SK-N-SH (cell line): ENCODE data around the gene ALOX15. TPM values are rescaled to one million over a fixed set of nuclear protein-coding genes. Genes with fewer than 3 reads are reported as not detected.

ENCODE experiments used
- CTCF ChIA-PET: fragments of 300-600, 350-600 bp; formaldehyde crosslinking; extraction: SDS; loops from one replicate; lab custom pipeline; 2021; lab: Yijun Ruan, JAX
- POLR2A ChIA-PET: fragments of 350-600 bp; sonication (Branson Sonifier 250); formaldehyde crosslinking; extraction: SDS; loops from one replicate; lab custom pipeline; 2020; ENCODE audit warnings: antibody characterized with exemption, inconsistent platforms; lab: Yijun Ruan, JAX
- DNase-seq: peaks from one replicate; pipeline ENCODE4 v3.0.0; 2012
- H2AFZ ChIP-seq: fragments of 200-600 bp; sonication (generic); 2 replicates; pipeline ENCODE4 v1.8.1; 2016; ENCODE audit warnings: antibody characterized with exemption, mild to moderate bottlenecking, low read depth
- H3F3A ChIP-seq: fragments of 200-600 bp; sonication (generic); replicated peaks from 2 replicates; pipeline ENCODE3; 2016; ENCODE audit warnings: antibody characterized with exemption, mild to moderate bottlenecking; ENCODE audit not compliant: insufficient read depth
- H3K27ac ChIP-seq, 2 experiments: fragments of 200-500 bp in 1 of 2; fragments of 200-600 bp in 1 of 2; sonication (Bioruptor generic) in 1 of 2; sonication (generic), shearing (Covaris generic) in 1 of 2; 2 replicates each; pipeline versions ENCODE4 v1.5.1 to v1.6.1; 2014 to 2016; ENCODE audit warnings: low read depth in 2 of 2, inconsistent platforms in 1 of 2, low read length in 1 of 2, mild to moderate bottlenecking in 1 of 2, mixed read lengths in 1 of 2
- H3K27me3 ChIP-seq: fragments of 200-600 bp; sonication (generic), shearing (Covaris generic); 2 replicates; pipeline ENCODE4 v1.6.1; 2016; ENCODE audit warnings: mixed run types; ENCODE audit not compliant: insufficient read depth
- H3K36me3 ChIP-seq, 2 experiments: fragments of 200-500 bp in 1 of 2; fragments of 200-600 bp in 1 of 2; sonication (Bioruptor generic) in 1 of 2; sonication (generic) in 1 of 2; replicated peaks in 1 of 2; 2 replicates each; pipeline versions ENCODE3 to v1.5.1; 2014 to 2016; ENCODE audit warnings: low read length in 1 of 2, mild to moderate bottlenecking in 1 of 2; ENCODE audit not compliant: insufficient read depth in 2 of 2, control insufficient read depth in 1 of 2
- H3K4me1 ChIP-seq, 2 experiments: fragments of 200-500 bp in 1 of 2; fragments of 200-600 bp in 1 of 2; sonication (Bioruptor generic) in 1 of 2; sonication (generic), shearing (Covaris generic) in 1 of 2; 2 replicates each; pipeline versions ENCODE4 v1.5.1 to v1.6.1; 2014 to 2016; ENCODE audit warnings: low read depth in 1 of 2, low read length in 1 of 2, mixed run types in 1 of 2; ENCODE audit not compliant: insufficient read depth in 2 of 2, control insufficient read depth in 1 of 2
- H3K4me2 ChIP-seq: fragments of 200-600 bp; sonication (generic), shearing (Covaris generic); 2 replicates; pipeline ENCODE4 v1.6.1; 2017; ENCODE audit warnings: mixed run types
- H3K4me3 ChIP-seq, 2 experiments: fragments of 200-500 bp in 1 of 2; fragments of 200-600 bp in 1 of 2; sonication (Bioruptor generic) in 1 of 2; sonication (generic), shearing (Covaris generic) in 1 of 2; 2 replicates each; pipeline versions ENCODE4 v1.5.1 to v1.8.1; 2014 to 2016; ENCODE audit warnings: low read depth in 2 of 2, inconsistent platforms in 1 of 2, low read length in 1 of 2, mild to moderate bottlenecking in 1 of 2, mixed read lengths in 1 of 2, moderate library complexity in 1 of 2
- H3K79me2 ChIP-seq: fragments of 200-600 bp; sonication (generic); 2 replicates; pipeline ENCODE4 v1.8.1; 2017; ENCODE audit warnings: mild to moderate bottlenecking; ENCODE audit not compliant: insufficient read depth
- H3K9ac ChIP-seq: fragments of 200-600 bp; sonication (generic); 2 replicates; pipeline ENCODE4 v1.6.1; 2017; ENCODE audit warnings: mixed run types
- H3K9me2 ChIP-seq: fragments of 200-600 bp; sonication (generic); 2 replicates; pipeline ENCODE4 v1.6.1; 2017; ENCODE audit warnings: mixed run types
- H3K9me3 ChIP-seq: fragments of 200-600 bp; sonication (generic); 2 replicates; pipeline ENCODE4 v1.6.1; 2017; ENCODE audit warnings: mixed run types, mild to moderate bottlenecking, moderate library complexity
- H4K20me1 ChIP-seq: fragments of 200-600 bp; sonication (generic); 2 replicates; pipeline ENCODE4 v1.6.1; 2017; ENCODE audit warnings: mild to moderate bottlenecking, mixed run types; ENCODE audit not compliant: insufficient read depth
- ELF1 ChIP-seq: IDR thresholded peaks from 2 replicates; pipeline ENCODE4 v1.4.0; 2012
- EP300 ChIP-seq, 2 experiments: IDR thresholded peaks; 2 replicates each; pipeline versions ENCODE4 v1.4.0 to v1.6.1; 2012; ENCODE audit warnings: borderline replicate concordance in 1 of 2, low read depth in 1 of 2, low read length in 1 of 2
- GABPA ChIP-seq: IDR thresholded peaks from 2 replicates; pipeline ENCODE4 v1.4.0; 2012; ENCODE audit warnings: low read depth, mild to moderate bottlenecking
- MEF2A ChIP-seq: IDR thresholded peaks from 2 replicates; pipeline ENCODE4 v1.4.0; 2012; ENCODE audit warnings: low read depth, borderline replicate concordance
- NFIC ChIP-seq: IDR thresholded peaks from 2 replicates; pipeline ENCODE4 v1.4.0; 2012; ENCODE audit warnings: borderline replicate concordance
- RXRA ChIP-seq: IDR thresholded peaks from 2 replicates; pipeline ENCODE4 v1.4.0; 2012; ENCODE audit warnings: low read depth, mild to moderate bottlenecking, borderline replicate concordance
- SMC3 ChIP-seq: IDR thresholded peaks from 2 replicates; pipeline ENCODE4 v1.6.1; 2012; ENCODE audit warnings: low read depth, low read length, improper control_type of control experiment
- TCF12 ChIP-seq: IDR thresholded peaks from 2 replicates; pipeline ENCODE4 v1.4.0; 2012
- TEAD4 ChIP-seq: IDR thresholded peaks from 2 replicates; pipeline ENCODE4 v1.4.0; 2012; ENCODE audit warnings: mild to moderate bottlenecking, borderline replicate concordance; ENCODE audit not compliant: insufficient read depth
- USF1 ChIP-seq: IDR thresholded peaks from 2 replicates; pipeline ENCODE4 v1.4.0; 2012; ENCODE audit warnings: low read depth, borderline replicate concordance
- WGBS: methylation state at CpG from one replicate; pipeline ENCODE4 v1.1.6; 2017; ENCODE audit warnings: low lambda C conversion rate; 5-methylcytosine and 5-hydroxymethylcytosine counted together
- polyA plus RNA-seq, 3 experiments: library from polyadenylated mRNA; depleted of rRNA; stranded (reverse); fragments of >200 nt; gene quantifications; 2 replicates each; pipeline ENCODE4 v1.2.3, GENCODE V29; 2012
- TF ChIP-seq, protein P1 (sequence below): fragments of 150-350 bp; IDR thresholded peaks from 2 replicates; pipeline ENCODE4 v1.6.1; 2016; ENCODE audit warnings: mild to moderate bottlenecking, low read depth, low read length
- TF ChIP-seq, protein P2 (sequence below): fragments of 150-350 bp; IDR thresholded peaks from 2 replicates; pipeline ENCODE4 v1.6.1; 2017; ENCODE audit warnings: antibody characterized with exemption, low read length, low read depth, borderline replicate concordance
- TF ChIP-seq, protein P3 (sequence below): IDR thresholded peaks from 2 replicates; pipeline ENCODE4 v1.4.0; 2012; ENCODE audit warnings: low read depth, borderline replicate concordance

The ALOX15 gene
- polyA plus RNA-seq, 1 of the 3 experiments (the other 2 are of a cell fraction), result not detected

GRCh38 chr17:4583206-4583605 is 58.3 kb downstream of the ALOX15 start (continued):
- TF ChIP-seq, protein P1, sequence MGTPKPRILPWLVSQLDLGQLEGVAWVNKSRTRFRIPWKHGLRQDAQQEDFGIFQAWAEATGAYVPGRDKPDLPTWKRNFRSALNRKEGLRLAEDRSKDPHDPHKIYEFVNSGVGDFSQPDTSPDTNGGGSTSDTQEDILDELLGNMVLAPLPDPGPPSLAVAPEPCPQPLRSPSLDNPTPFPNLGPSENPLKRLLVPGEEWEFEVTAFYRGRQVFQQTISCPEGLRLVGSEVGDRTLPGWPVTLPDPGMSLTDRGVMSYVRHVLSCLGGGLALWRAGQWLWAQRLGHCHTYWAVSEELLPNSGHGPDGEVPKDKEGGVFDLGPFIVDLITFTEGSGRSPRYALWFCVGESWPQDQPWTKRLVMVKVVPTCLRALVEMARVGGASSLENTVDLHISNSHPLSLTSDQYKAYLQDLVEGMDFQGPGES, result no peak
- TF ChIP-seq USF1, result no peak
- TF ChIP-seq TCF12, result no peak

- no peak overlapping the region for H3K9ac ChIP-seq
- peaks cover 0 to 12% of the 10 kb centered on the region in 2 experiments; a peak in 1 of 4 replicates for H3K4me1 ChIP-seq
- H3K9me3 ChIP-seq, result no peaks in the 10 kb centered on the region
- H3K27ac ChIP-seq, result no peak overlapping the region
- no peak overlapping the region for H2AFZ ChIP-seq
- no peaks in the 10 kb centered on the region for H3F3A ChIP-seq
- no peaks in the 10 kb centered on the region for H4K20me1 ChIP-seq
- POLR2A ChIA-PET, result no interaction called here
- CTCF ChIA-PET, result interaction anchor here (1.0 to 6.8 kb wide), 6 partner anchors 14 to 321 kb away, joined by 3 to 74 read pairs (median 5); no protein-coding TSS in a partner anchor
- no peaks in the 10 kb centered on the region for H3K9me2 ChIP-seq
- DNase-seq, result no peak
- H3K4me3 ChIP-seq, result no peak overlapping the region
- no peaks in the 10 kb centered on the region for H3K79me2 ChIP-seq
- no peaks in the 10 kb centered on the region for H3K36me3 ChIP-seq
- peaks cover 55% of the 10 kb centered on the region for H3K27me3 ChIP-seq
- 36% methylated on average over 7 of the region's 8 CpGs for WGBS
- no peak overlapping the region for H3K4me2 ChIP-seq
- TF ChIP-seq TEAD4, result no peak
- TF ChIP-seq SMC3, result no peak
- TF ChIP-seq RXRA, result no peak
These were observed 58.8 kb downstream of the ALOX15 start for GRCh38 chr17:4582691-4583090.

DNA sequence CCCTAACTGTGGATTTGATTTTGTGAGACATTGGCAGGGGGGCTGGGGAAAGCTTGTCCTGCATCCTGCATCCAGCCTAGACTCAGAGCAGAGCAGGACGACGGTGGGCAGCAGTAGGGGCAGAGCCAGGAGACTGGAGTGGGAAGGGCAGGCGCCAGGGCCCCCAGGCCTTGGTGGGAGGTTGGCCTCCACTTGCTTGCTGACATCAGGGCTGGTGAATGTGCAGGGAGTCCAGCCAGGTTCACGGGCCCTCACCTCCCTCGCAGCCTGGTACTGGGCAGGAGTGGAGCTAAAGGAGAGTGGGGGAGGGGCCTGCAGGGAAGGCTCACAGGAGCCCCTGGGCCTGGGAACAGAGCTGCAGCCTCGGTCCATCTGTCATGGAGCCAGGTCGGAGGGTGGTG is 59.4 kb downstream of the ALOX15 start:
- H3K9me3 ChIP-seq, result no peaks in the 10 kb centered on the region
- peaks cover 49% of the 10 kb centered on the region for H3K27me3 ChIP-seq
- H2AFZ ChIP-seq, result no peak overlapping the region
- no peaks in the 10 kb centered on the region for H3K36me3 ChIP-seq
- H3K4me3 ChIP-seq, result no peak overlapping the region
- no peaks in the 10 kb centered on the region for H3F3A ChIP-seq
- H3K79me2 ChIP-seq, result no peaks in the 10 kb centered on the region
- DNase-seq, result no peak
- H4K20me1 ChIP-seq, result no peaks in the 10 kb centered on the region
- ChIA-PET CTCF (interaction anchor here (1.0 to 6.8 kb wide), 4 partner anchors 14 to 321 kb away, joined by 3 to 74 read pairs (median 8); no protein-coding TSS in a partner anchor), POLR2A (no interaction called here)
- TF ChIP-seq RXRA (no peak), ELF1 (no peak), EP300 (IDR thresholded peaks at IDR 0.05; ENCODE audit: borderline replicate concordance in 1 of 2, low read depth in 1 of 2, low read length in 1 of 2) (no peak), TEAD4 (no peak), GABPA (no peak), MEF2A (no peak), NFIC (no peak)
- TF ChIP-seq, protein P2, sequence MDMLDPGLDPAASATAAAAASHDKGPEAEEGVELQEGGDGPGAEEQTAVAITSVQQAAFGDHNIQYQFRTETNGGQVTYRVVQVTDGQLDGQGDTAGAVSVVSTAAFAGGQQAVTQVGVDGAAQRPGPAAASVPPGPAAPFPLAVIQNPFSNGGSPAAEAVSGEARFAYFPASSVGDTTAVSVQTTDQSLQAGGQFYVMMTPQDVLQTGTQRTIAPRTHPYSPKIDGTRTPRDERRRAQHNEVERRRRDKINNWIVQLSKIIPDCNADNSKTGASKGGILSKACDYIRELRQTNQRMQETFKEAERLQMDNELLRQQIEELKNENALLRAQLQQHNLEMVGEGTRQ, result no peak
- TF ChIP-seq, protein P3, sequence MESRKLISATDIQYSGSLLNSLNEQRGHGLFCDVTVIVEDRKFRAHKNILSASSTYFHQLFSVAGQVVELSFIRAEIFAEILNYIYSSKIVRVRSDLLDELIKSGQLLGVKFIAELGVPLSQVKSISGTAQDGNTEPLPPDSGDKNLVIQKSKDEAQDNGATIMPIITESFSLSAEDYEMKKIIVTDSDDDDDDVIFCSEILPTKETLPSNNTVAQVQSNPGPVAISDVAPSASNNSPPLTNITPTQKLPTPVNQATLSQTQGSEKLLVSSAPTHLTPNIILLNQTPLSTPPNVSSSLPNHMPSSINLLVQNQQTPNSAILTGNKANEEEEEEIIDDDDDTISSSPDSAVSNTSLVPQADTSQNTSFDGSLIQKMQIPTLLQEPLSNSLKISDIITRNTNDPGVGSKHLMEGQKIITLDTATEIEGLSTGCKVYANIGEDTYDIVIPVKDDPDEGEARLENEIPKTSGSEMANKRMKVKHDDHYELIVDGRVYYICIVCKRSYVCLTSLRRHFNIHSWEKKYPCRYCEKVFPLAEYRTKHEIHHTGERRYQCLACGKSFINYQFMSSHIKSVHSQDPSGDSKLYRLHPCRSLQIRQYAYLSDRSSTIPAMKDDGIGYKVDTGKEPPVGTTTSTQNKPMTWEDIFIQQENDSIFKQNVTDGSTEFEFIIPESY, result no peak
- TF ChIP-seq, protein P1, result no peak
- H3K9ac ChIP-seq, result no peak overlapping the region
- H3K27ac ChIP-seq, result no peak overlapping the region
- H3K4me2 ChIP-seq, result no peak overlapping the region
- H3K4me1 ChIP-seq, result peaks cover 0 to 6% of the 10 kb centered on the region in 2 experiments; a peak in 1 of 4 replicates
- 27% methylated on average over 4 of the region's 7 CpGs for whole genome bisulfite sequencing
- no peaks in the 10 kb centered on the region for H3K9me2 ChIP-seq
